Endothelial cell of coronary artery (primary cell): ENCODE results near the gene ADAMTS2. TPM values are rescaled to one million over a fixed set of nuclear protein-coding genes. Genes with fewer than 3 reads are reported as not detected.

Experiments
- total RNA-seq: library from RNA; depleted of rRNA; stranded (reverse); fragments of >200 nt; gene quantifications from 2 replicates; pipeline ENCODE4 v1.2.3, GENCODE V29; 2014

Gene ADAMTS2
- 0.54 and 41.0 TPM in 2 replicates for total RNA-seq

GRCh38 chr5:179345433-179346321, at the start of gene ADAMTS2:
ADAMTS2 (minus strand) TSS chr5:179345461; CDS start chr5:179345328, 133 bp downstream.

Other genes with a start within 250 kb of the ADAMTS2 start
- 40.1 and 65.0 TPM in 2 replicates for gene RUFY1, start 205.1 kb upstream of the ADAMTS2 start, total RNA-seq